Forelimb muscle (tissue), 1 donor: Measurements from ENCODE around the gene TM7SF3. TPM values are rescaled to one million over a fixed set of nuclear protein-coding genes. Genes with fewer than 3 reads are reported as not detected.
"Not testable (repeated sequence)": the region's sequence is repeated elsewhere in the genome, so short reads cannot be mapped to it uniquely, and the experiment has no call there.

Experiments used
- DNase-seq: peaks from one replicate; pipeline ENCODE4 v3.0.0-alpha.2; 2013; ENCODE audit warnings: low read depth
- polyA plus RNA-seq: library from polyadenylated mRNA; unstranded; fragments of 120-200 nt; gene quantifications from one replicate; pipeline ENCODE4 v1.2.1, GENCODE V29; 2013; ENCODE audit not compliant: insufficient read length

Gene TM7SF3
- polyA plus RNA-seq, 1 donor, result 26.8 TPM

- DNase-seq, result no peak
Measured at GRCh38 chr12:26979733-26980132, 34.5 kb downstream of the TM7SF3 start.

- DNase-seq, result no peak
Measured at GRCh38 chr12:26978801-26979200, 35.4 kb downstream of the TM7SF3 start.

GRCh38 chr12:26976687-26977086 is 37.5 kb downstream of the TM7SF3 start:
- DNase-seq, result no peak

- no peak for DNase-seq
Measured at GRCh38 chr12:26971963-26972362, 42.2 kb downstream of the TM7SF3 start.

DNA sequence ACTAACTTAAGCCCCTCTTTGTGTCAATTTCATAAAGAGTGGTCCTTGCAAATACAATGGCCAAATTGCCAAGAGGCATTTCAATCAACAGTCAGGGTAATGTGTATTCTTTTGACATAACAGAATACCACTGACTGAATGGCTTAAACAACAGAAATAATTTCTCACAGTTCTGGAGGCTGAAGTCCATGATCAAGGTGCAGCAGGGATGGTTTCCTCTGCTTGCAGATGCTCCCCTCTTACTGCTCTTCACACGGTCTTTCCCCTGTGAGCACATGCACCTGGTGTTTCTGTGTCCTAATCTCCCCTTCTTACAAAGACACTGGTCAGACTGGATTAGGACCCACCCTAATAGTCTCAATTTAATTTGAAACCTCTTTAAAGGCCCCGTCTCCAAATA is 44.0 kb downstream of the TM7SF3 start:
- DNase-seq, result no peak

- DNase-seq, result no peak
Measured at GRCh38 chr12:26966842-26967241, 47.3 kb downstream of the TM7SF3 start.

DNA sequence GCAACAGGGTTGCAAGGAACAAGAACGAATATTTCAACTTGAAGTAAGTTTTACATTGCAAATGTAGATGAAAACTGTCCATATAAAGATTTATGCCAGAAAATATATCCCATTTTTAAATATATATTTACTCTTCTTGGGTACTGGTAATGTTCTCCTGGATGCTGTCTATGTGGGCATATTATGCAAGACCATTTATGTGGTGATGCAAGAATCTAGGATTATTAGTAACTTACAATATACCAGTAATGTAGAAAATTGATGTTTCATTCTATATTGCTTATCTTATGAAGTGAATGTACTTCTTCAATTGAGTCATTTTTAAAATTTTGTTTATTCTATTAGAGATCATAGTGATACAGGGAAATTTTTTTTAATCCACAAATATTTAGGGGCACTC is 50.8 kb downstream of the TM7SF3 start:
- DNase-seq, result no peak

DNA sequence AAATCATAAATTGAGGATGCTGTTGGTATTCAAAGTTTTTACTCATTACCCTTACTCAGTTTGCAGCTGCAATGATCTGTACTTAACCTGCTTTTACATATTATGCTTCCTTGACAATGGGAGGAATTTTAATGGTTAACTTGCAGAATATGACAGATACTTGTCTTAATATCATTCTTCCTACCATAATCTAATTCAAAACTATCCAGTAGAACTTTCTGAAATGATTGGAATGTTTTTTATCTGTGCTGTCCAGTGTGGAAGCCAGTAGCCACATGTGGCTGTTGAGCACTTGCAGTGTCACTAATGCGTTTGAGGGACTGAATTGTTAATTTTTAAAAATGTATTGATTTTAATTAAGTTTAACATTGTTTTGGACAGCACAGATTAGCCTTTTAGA is 52.4 kb downstream of the TM7SF3 start:
- DNase-seq, result no peak

GRCh38 chr12:26961391-26961790 is 52.8 kb downstream of the TM7SF3 start:
- DNase-seq, result not testable (repeated sequence)

DNA sequence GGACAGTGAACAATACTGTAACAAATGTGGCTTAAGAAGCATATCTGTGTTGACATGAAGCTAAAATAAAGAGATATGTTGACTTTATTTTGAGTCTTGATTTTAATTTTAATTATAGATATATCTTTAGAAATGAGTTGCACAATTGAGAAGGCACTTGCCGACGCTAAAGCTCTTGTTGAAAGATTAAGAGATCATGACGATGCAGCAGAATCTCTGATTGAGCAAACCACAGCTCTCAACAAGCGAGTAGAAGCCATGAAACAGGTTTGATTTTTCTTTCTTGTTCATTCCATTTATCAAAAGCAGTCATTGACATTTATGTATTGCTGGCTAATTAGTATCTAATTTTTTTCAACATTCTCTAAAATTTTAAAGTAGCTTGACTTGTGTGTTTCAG is 60.2 kb downstream of the TM7SF3 start:
- DNase-seq, result no peak

- DNase-seq, result no peak
Measured at GRCh38 chr12:26953447-26953846, 60.7 kb downstream of the TM7SF3 start.

DNA sequence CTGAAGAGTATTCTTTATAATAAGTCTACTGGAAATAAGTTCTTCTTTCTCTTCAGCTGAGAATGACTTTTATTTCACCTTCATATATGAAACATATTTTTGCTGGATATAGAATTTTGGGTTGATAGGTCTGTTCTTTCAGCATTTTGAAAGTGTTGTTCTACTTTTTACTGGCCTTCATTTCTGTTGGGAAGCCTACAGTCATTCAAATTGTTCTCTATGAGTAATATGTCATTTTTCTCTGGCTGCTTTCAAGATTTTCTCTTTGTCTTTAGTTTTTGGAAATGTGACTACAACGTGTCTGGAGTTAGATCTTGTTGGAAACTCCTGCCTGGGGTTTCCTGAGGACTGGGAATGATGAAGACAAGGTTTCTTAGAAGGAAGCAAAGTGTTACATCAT is 65.9 kb downstream of the TM7SF3 start:
- DNase-seq, result no peak

DNA sequence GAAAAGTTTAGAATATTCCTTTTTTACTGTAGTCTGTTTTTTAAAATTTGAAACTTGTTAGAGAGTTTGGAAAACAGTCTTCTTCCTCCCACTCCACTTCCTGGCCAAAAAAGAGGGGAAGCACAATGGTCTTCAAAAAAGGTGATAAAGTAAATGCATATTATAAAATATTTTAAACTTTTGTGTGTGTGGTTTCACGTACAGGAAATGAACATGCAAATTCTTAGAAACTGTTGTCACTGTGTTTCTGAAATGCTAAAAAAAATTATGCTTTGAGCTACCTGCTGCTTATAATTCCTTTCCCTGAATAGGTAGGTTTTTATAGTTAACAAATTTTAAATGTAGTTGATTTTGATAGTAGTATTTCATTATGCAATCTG is 73.0 kb downstream of the TM7SF3 start:
- DNase-seq, result no peak

- no peak for DNase-seq
Measured at GRCh38 chr12:26940516-26941214, 73.5 kb downstream of the TM7SF3 start.

- DNase-seq, result no peak
Measured at GRCh38 chr12:26939953-26940352, 74.2 kb downstream of the TM7SF3 start.

- no peak for DNase-seq
Measured at GRCh38 chr12:26939192-26939832, 74.9 kb downstream of the TM7SF3 start.

- no peak for DNase-seq
Measured at GRCh38 chr12:26938701-26939062, 75.5 kb downstream of the TM7SF3 start.

GRCh38 chr12:26937863-26938700 is 76.1 kb downstream of the TM7SF3 start, which contains the start of the genes FGFR1OP2 and INTS13:
TSS of gene FGFR1OP2 (plus strand) at chr12:26938470. CDS start at chr12:26954159, 15,689 bp downstream.
TSS of gene INTS13 (minus strand) at chr12:26937981. CDS start at chr12:26936803, 1,178 bp downstream.
- DNase-seq, result peak; percentile 98

DNA sequence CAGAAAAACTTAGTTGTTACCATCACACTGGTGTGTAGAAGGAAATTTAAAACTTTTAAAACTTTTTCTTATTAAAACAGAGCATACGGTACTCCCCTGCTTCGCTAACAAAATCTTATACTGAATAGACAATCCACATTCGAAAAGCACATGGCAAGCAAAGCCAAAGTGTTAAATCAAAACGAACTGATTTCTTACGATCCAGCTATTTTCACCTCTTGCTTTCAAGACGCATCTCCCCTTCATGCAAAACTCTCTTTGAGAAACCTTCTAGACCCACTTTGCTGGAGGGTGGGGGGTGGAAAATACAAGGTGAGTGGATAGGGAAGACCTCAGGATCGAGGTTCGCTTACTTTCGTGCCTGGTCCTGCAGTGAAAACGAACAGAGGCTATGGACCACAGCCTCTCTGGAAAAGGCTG is 76.7 kb downstream of the TM7SF3 start:
- DNase-seq, result no peak

DNA sequence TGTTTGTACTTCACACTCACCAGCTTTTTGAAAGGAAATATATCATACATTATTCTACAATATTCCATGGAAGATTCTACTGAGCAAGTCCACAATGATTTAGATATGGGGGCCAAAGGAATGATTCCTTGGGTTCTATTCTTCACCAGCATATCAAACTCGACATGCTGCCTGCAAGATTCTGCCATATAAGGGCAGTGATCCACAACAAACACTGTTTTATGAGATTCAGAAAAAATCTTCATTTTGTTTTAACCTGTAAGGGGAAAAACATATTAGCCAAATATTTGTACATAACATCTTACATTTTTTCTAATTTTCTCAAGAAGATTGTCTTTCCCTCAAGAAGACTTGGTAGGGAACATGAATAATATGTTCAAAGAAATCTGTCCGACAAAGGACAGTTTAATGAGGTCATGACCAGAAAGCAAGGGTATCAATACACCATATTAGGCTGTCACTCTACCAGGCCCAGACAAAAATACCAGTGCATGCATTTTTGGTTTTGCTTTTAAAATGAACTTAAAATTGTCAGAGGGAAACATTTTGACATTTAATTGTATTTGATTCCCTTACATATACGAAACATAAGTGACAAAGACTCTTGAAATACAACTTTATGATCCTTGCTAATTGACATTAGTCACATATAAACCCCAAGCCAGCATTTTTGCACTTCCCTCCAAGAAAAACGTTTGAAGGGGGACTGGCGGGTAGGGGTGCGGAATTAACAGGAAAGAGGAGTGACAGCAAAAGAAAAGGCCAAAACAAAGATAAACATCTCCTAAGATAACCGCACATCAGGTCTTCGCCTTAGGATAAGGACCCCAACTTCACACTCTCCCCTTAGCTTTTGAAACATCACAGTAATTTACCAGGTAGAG is 77.4 kb downstream of the TM7SF3 start:
- DNase-seq, result no peak

- no peak for DNase-seq
Measured at GRCh38 chr12:26935636-26936378, 78.4 kb downstream of the TM7SF3 start.
